Muscle of leg (tissue), 11 donors: ENCODE results near the gene LRIT2. TPM values are rescaled to one million over a fixed set of nuclear protein-coding genes. Genes with fewer than 3 reads are reported as not detected.

ENCODE experiments used
- DNase-seq: peaks from one replicate; pipeline ENCODE4 v3.0.0; 2013
- H3K27ac ChIP-seq: one replicate; pipeline ENCODE4 v1.5.1; 2013; ENCODE audit warnings: mild to moderate bottlenecking, low read length, control low read depth
- H3K27me3 ChIP-seq: one replicate; pipeline ENCODE4 v1.6.1; 2013; ENCODE audit warnings: low read length; ENCODE audit not compliant: control insufficient read depth, insufficient read depth
- H3K36me3 ChIP-seq: one replicate; pipeline ENCODE4 v1.6.1; 2013; ENCODE audit warnings: low read length; ENCODE audit not compliant: control insufficient read depth, insufficient read depth
- H3K4me1 ChIP-seq: one replicate; pipeline ENCODE4 v1.6.1; 2013; ENCODE audit warnings: low read length; ENCODE audit not compliant: control insufficient read depth, insufficient read depth
- H3K4me3 ChIP-seq: one replicate; pipeline ENCODE4 v1.5.1; 2013; ENCODE audit warnings: low read length, control low read depth
- H3K9me3 ChIP-seq: replicated peaks from 2 replicates; pipeline ENCODE4 v1.6.1; 2013; ENCODE audit warnings: low read depth, low read length; ENCODE audit not compliant: control insufficient read depth
- whole genome bisulfite sequencing: methylation state at CpG from one replicate; pipeline ENCODE4 v1.1.5; 2013; ENCODE audit warnings: missing lambda C conversion rate; ENCODE audit not compliant: insufficient coverage; 5-methylcytosine and 5-hydroxymethylcytosine counted together
- polyA plus RNA-seq, 8 donors: library from polyadenylated mRNA; unstranded; fragments of 120-200 nt; gene quantifications; one replicate each; pipeline versions ENCODE4 v1.2.1 to v1.2.3, GENCODE V29; 2013; ENCODE audit warnings: inconsistent platforms in 1 of 8, low replicate concordance in 1 of 8; ENCODE audit not compliant: insufficient read length in 8 of 8, insufficient read depth in 1 of 8
- total RNA-seq: library from RNA; stranded (reverse); fragments of 120-200 nt; gene quantifications from one replicate; pipeline ENCODE4 v1.2.4, GENCODE V29; 2013

LRIT2 gene
- total and polyA plus RNA-seq, 9 donors, result not detected

DNA sequence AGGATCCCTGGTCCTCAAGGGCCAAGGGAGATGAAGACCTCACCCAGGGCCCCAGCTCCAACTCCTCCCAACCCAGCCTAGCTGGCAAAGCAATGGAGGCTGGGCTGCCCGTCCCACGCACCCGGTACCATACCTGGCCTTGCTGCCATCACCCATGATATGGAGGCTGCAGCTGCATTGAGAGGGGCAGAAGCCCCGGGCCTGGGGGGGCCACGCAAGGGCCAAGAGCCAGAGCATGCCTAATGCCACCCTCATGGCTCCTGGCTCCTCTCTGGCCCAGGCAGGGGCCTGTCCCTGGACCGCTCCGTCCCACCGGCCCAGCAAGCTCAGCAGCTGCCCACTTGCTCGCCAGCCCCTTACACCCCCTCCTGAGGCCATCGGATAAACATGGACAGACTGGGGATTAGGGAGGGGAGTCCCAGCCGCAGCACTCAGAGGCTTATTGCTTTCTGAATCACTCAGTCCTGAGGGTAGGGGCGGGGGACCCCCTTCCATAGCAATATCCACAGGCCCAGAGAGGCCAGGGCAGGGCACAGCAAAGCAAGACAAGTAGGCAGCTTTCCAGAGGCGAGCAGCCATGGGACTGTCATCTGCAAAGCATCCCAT is 15.9 kb upstream of the LRIT2 start, which contains the start of gene LRIT1:
Gene LRIT1, minus strand, starts transcription at position 362 of the 606 bp plus-strand sequence. Its CDS starts 107 bp downstream, at position 255.
- no peak for DNase-seq
- WGBS, result 92% methylated on average over 5 of the region's 13 CpGs
- H3K4me1 ChIP-seq, result peaks cover 28% of the 10 kb centered on the region
- H3K27me3 ChIP-seq, result peaks cover 4% of the 10 kb centered on the region
- no peaks in the 10 kb centered on the region for H3K9me3 ChIP-seq
- no peak within 1 kb of the TSS for H3K27ac ChIP-seq
- H3K4me3 ChIP-seq, result no peak within 1 kb of the TSS
- H3K36me3 ChIP-seq, result no peaks in the 10 kb centered on the region

GRCh38 chr10:84238909-84239308 is 13.6 kb upstream of the LRIT2 start:
- H3K4me1 ChIP-seq, result peaks cover 13% of the 10 kb centered on the region
- no peaks in the 10 kb centered on the region for H3K36me3 ChIP-seq
- H3K4me3 ChIP-seq, result no peak overlapping the region
- WGBS, result no CpG with 5 or more reads among the region's 3 CpGs
- DNase-seq, result no peak
- no peaks in the 10 kb centered on the region for H3K9me3 ChIP-seq
- H3K27ac ChIP-seq, result no peak overlapping the region
- H3K27me3 ChIP-seq, result peaks cover 4% of the 10 kb centered on the region

- H3K4me1 ChIP-seq, result peaks cover 8% of the 10 kb centered on the region
- no peak for DNase-seq
- 40% methylated on average over 47 of the region's 52 CpGs for WGBS
- H3K27ac ChIP-seq, result no peak overlapping the region
- peaks cover 4% of the 10 kb centered on the region for H3K27me3 ChIP-seq
- no peaks in the 10 kb centered on the region for H3K9me3 ChIP-seq
- H3K36me3 ChIP-seq, result no peaks in the 10 kb centered on the region
- no peak overlapping the region for H3K4me3 ChIP-seq
Observed at GRCh38 chr10:84237199-84238051, 12.1 kb upstream of the LRIT2 start.

DNA sequence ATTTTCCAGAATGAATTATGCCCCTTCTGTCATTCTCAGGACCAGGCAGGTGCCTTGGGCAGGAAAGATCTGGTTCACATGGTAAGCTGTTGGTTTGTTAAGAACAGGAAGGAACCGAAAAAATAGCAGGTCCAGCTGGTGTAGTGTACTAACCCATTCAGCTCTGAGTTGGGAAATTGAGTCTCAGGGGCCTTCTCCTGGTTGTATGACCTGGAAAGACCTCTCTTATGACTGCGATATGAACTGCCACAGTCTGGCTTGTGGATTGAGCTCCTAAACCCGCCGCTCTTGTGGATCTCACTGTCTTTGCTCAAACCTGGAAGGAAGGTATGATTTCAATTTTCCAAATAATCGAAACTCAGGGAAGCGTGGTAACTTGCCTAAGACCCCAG is 11.5 kb upstream of the LRIT2 start:
- Histone ChIP-seq H3K36me3 (no peaks in the 10 kb centered on the region), H3K4me3 (no peak overlapping the region), H3K9me3 (no peaks in the 10 kb centered on the region), H3K27ac (no peak overlapping the region), H3K4me1 (peaks cover 4% of the 10 kb centered on the region), H3K27me3 (peaks cover 4% of the 10 kb centered on the region)
- WGBS, result 87% methylated on average over 6 of the region's 6 CpGs
- no peak for DNase-seq

DNA sequence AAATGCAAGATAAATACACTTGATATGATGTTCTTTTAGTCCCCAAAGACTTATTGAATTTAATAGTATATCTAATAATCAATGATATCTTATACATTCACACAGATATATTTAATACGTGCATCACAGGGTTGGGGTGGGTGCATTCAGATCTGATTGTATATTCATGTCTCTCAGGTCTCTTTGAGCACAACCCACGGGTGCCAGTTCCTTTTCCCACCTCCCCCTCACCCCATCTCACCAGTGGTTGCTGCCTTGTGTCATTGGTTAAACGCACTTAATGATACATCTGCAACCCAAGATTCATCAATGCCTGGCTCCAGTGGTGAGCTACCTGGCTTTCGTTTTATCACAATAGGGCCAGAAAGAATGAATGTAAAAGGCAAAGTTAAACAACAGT is 9.8 kb upstream of the LRIT2 start:
- H3K4me3 ChIP-seq, result no peak overlapping the region

GRCh38 chr10:84234479-84234878 is 9.1 kb upstream of the LRIT2 start:
- H3K27me3 ChIP-seq, result peaks cover 4% of the 10 kb centered on the region
- DNase-seq, result no peak
- H3K4me1 ChIP-seq, result no peaks in the 10 kb centered on the region
- H3K9me3 ChIP-seq, result no peaks in the 10 kb centered on the region
- no peak overlapping the region for H3K27ac ChIP-seq
- H3K4me3 ChIP-seq, result no peak overlapping the region
- no peaks in the 10 kb centered on the region for H3K36me3 ChIP-seq
- WGBS, result 89% methylated on average over 3 of the region's 4 CpGs

More for the DNA sequence above, 9.8 kb upstream of the LRIT2 start:
- Histone ChIP-seq H3K27ac (no peak overlapping the region), H3K36me3 (no peaks in the 10 kb centered on the region), H3K4me1 (no peaks in the 10 kb centered on the region), H3K27me3 (peaks cover 4% of the 10 kb centered on the region), H3K9me3 (no peaks in the 10 kb centered on the region)
- WGBS, result 75% methylated on average over 2 of the region's 4 CpGs
- no peak for DNase-seq

- Histone ChIP-seq H3K4me1 (no peaks in the 10 kb centered on the region), H3K27ac (no peak overlapping the region), H3K27me3 (peaks cover 4% of the 10 kb centered on the region), H3K36me3 (no peaks in the 10 kb centered on the region), H3K9me3 (no peaks in the 10 kb centered on the region), H3K4me3 (no peak overlapping the region)
- DNase-seq, result no peak
- WGBS, result 91% methylated on average over 4 of the region's 4 CpGs
Observed at GRCh38 chr10:84233940-84234339, 8.6 kb upstream of the LRIT2 start.

GRCh38 chr10:84232376-84232775 is 7.0 kb upstream of the LRIT2 start:
- Histone ChIP-seq H3K9me3 (no peaks in the 10 kb centered on the region), H3K27ac (no peak overlapping the region), H3K4me1 (no peaks in the 10 kb centered on the region), H3K27me3 (peaks cover 4% of the 10 kb centered on the region), H3K4me3 (no peak overlapping the region), H3K36me3 (no peaks in the 10 kb centered on the region)
- WGBS, result 88% methylated on average over 10 of the region's 10 CpGs
- DNase-seq, result no peak

DNA sequence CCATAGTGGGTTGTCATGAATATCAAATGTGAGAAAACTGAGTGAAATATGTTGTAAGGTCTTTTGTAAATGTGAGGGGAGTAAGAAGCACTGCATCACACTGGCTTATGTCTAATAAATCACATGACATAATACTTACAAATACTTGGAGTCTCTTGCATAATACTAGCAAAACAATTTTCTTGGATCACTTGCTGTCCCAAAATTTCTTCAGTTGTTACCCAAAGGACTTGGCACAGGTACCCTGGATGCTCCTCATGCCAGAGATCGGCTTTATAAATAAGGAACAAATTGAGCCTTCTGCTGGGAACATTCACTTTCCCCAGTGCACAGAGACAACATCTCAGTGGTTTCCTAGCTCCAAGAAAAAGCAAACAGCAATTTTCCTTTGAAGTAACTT is 5.0 kb upstream of the LRIT2 start:
- 80% methylated on average over 1 of the region's 1 CpG for WGBS
- Histone ChIP-seq H3K36me3 (no peaks in the 10 kb centered on the region), H3K27me3 (no peaks in the 10 kb centered on the region), H3K4me1 (no peaks in the 10 kb centered on the region), H3K9me3 (no peaks in the 10 kb centered on the region), H3K27ac (no peak overlapping the region), H3K4me3 (no peak overlapping the region)
- DNase-seq, result no peak

DNA sequence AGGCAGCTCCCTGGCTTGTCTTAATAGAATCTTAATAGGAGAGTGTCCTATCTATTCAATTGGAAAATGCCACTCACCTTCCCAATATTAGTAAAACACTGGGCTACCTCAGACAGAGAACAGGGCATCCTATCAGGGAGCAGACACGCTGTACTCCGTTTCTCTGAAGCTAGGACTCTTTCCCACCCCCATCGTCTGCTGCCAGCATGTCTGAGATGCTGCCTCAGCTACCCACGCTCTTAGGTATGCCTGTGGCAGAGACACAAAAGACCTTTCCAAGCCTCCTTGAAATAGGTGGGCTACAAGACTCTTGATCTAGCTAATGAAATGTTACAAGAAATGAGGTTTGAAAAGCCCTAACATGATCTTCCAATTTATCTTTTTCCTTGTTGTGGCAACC is 2.5 kb upstream of the LRIT2 start:
- no peak overlapping the region for H3K27ac ChIP-seq
- DNase-seq, result no peak
- 46% methylated on average over 2 of the region's 4 CpGs for WGBS

More for the DNA sequence above, 2.5 kb upstream of the LRIT2 start:
- H3K27me3 ChIP-seq, result no peaks in the 10 kb centered on the region
- no peaks in the 10 kb centered on the region for H3K4me1 ChIP-seq
- no peaks in the 10 kb centered on the region for H3K36me3 ChIP-seq
- no peaks in the 10 kb centered on the region for H3K9me3 ChIP-seq
- H3K4me3 ChIP-seq, result no peak overlapping the region
